GM19043 (cell line): Measurements from ENCODE around the gene GPT2.
A peak's percentile ranks its signal among the peaks of the same experiment; 100 is the strongest.
"Not testable (repeated sequence)": the region's sequence is repeated elsewhere in the genome, so short reads cannot be mapped to it uniquely, and the experiment has no call there.

Experiments used
- ATAC-seq: cut with Tn5 transposase; IDR thresholded peaks from one replicate; pipeline ENCODE4 v1.9.1; 2021; ENCODE audit warnings: low read depth; ENCODE audit not compliant: unreplicated experiment

The GPT2 gene

GRCh38 chr16:46862555-46863447 is 21.4 kb upstream of the GPT2 start:
- ATAC-seq, result no peak

- ATAC-seq, result no peak
These were observed 17.9 kb upstream of the GPT2 start for GRCh38 chr16:46866286-46866685.

DNA sequence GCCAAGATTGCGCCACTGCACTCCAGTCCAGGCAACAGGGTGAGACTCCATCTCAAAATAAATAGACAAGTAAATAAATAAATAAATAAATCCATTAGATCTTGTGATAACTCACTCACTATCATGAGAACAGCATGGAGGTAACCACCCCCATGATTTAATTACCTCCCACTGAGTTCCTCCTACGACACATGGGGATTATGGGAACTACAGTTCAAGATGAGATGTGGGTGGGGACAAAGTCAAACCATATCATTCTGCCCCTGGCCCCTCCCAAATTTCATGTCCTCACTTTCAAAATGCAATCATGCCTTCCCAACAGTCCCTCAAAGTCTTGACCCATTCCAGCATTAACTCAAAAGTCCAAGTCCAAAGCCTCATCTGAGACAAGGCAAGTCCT is 16.7 kb upstream of the GPT2 start:
- not testable (repeated sequence) for ATAC-seq

- ATAC-seq, result not testable (repeated sequence)
These were observed 15.3 kb upstream of the GPT2 start for GRCh38 chr16:46868891-46869290.

DNA sequence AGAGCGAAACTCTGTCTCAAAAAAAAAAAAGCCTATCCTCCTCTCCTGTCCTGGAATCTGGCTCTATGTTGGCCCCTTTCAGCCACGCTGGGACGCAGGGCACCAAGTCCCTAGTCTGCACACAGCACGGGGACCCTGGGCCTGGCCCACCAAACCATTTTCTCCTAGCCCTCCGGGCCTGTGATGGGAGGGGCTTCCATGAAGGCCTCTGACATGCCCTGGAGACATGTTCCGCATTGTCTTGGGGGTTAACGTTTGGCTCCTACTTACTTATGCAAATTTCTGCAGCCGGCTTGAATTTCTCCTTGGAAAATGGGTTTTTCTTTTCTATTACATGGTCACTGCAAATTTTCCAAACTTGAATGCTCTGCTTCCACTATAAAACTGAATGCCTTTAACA is 12.6 kb upstream of the GPT2 start:
- ATAC-seq, result no peak

- ATAC-seq, result no peak
These were observed 11.0 kb upstream of the GPT2 start for GRCh38 chr16:46873201-46873600.

GRCh38 chr16:46875243-46875642 is 8.9 kb upstream of the GPT2 start:
- ATAC-seq, result no peak

- no peak for ATAC-seq
These were observed 1.7 kb upstream of the GPT2 start for GRCh38 chr16:46882304-46882939.

DNA sequence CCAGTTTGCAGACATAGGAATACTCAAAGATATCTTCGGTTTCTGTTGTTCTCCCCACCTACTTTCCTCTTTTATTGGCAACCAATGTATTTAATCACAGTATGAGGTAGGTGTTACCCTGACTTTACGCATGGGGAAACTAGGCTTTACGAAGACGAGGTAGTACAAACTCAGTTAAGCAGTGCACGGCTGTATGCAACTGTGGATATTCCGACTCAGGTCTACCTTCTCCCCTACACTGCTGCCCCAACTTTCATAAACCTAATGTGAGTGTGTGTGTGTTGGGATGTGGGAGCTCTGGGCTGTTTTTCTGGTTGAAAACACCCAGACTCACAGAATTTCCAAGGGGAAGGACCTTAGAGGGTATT is 1.2 kb upstream of the GPT2 start:
- ATAC-seq, result no peak

DNA sequence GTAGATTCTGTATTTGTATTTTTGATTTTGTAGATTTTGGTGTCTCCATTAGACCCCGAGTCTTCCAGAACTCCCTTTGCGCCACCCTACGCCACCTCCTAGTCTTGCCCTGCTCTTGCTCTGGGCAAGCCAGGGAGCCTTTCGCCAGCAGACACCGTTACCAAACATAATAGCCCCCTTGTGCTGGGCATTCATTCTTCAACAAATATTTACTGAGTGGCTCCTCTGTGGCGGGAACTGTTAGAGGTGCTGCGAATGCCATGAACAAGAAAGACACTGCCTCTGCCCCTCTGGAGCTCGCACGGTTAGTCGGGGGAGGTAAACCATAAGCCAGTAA is 841 bp upstream of the GPT2 start:
- ATAC-seq, result no peak

DNA sequence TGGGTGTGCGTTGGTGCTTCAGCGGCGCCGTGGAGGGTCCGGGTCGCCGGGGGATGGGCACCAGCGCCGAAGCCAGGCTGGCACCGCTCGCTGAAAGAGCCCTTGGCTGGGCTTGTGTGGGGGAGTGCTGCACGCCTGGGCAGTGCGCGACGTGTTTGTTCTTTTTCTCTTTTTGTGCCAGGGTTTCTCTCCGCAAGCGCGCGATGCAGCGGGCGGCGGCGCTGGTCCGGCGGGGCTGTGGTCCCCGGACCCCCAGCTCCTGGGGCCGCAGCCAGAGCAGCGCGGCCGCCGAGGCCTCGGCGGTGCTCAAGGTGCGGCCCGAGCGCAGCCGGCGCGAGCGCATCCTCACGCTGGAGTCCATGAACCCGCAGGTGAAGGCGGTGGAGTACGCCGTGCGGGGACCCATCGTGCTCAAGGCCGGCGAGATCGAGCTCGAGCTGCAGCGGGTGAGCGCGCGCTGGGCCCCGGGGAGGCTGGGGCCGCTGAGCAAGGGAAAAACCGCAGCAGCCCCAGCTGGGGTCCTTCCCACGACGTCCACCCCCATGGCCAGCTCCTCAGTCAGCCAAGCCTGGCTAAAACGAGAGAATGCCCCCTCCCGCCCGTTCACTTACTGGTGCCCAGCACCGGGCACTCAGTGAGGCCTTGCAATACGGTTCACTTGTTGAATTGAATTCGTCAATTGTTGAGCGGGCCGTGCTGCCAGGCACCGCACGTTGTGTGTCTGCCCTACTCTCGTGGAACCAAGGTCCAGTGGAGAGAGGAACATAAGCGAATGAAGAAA is 541 bp downstream of the GPT2 start:
- no peak for ATAC-seq

DNA sequence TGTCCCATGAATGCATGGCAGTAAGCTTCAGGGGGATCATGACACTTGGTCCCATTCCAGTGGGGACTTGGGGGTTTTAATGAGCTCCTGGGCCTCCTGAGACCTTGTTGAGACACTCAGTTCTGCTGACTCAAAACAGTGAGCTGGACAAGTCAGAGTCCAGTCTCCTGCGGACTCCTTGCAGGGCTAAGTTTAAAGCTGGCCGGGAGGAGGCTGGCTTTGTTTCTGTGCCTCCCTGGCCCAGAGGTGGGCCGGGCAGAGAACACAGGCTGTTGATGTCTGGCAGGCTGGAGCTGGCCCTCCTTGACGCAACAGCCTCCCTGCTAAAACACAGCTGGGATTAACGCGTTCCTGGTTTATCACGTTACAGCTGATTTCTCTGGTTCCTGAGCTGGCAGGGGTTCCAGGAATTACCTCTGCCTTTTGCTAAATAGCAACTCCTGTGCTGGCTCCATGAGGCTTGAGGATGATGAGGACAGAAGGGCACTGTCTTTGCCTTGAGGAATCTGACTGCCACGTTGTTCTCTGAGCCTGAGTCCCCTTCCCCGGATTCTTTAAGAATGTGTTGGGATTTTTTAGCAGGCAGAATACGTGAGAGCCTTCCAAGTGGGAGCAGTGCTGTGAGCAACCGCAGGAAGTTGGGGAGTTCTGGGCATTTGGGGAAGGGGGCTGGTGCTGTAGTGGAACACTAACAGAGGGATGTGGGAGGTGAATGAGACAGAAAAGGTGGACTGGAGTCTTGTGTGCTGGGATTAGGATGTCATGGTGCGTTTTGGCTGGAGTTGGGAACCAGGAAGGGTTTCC is 2.0 kb downstream of the GPT2 start:
- no peak for ATAC-seq

- ATAC-seq, result no peak
These were observed 2.8 kb downstream of the GPT2 start for GRCh38 chr16:46886764-46887523.

- no peak for ATAC-seq
These were observed 3.3 kb downstream of the GPT2 start for GRCh38 chr16:46887524-46887854.

DNA sequence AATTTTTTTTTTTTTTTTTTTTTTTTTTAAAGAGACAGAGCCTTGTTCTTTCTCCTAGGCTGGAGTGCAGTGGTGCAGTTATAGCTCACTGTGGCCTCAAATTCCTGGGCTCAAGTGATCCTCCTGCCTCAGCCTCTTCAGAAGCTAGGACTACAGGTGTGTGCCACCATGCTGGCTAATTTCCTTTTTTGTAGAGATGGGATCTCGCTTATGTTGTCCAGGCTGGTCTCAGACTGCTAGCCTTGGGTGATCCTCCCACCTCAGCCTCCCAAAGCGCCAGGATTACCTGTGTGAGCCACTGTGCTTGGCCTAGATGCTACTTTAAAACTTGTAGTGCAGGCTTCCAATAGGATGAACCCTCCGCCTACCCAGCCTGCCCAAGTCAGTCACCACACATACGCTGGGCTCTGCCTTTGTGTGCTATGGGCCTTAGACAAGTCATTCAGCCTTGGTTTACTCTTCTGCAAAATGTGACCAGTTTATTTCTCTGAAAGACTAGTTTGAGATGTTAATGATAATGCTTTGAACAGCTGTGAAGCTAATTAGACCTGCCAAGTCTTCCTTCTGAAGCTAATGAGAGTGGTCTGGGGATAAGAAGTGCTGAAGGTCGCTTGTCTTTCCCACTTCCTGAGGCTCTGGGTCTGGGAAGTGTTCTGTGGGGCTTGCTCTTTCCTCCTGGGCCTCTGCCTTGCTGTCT is 5.2 kb downstream of the GPT2 start:
- ATAC-seq, result no peak

DNA sequence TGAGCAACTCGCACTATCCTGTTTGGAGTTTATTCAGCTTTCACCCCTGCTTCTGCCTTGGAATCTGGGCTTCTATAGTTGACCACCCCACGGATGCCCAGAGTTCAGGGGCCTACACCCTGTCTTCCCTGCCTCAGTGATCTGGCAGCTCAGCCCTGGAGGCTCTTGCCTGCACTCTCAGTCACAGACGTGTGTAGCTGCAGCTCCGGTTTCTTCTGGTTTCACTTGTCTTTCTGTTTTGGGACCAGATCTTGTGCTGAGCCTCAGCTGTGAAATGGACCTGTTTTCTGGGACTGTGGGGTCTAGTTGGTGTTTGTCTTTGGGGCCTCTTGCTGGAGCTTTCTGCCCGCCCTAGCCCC is 5.8 kb downstream of the GPT2 start:
- peak; percentile 64 for ATAC-seq

GRCh38 chr16:46891910-46892309 is 7.7 kb downstream of the GPT2 start:
- ATAC-seq, result no peak

DNA sequence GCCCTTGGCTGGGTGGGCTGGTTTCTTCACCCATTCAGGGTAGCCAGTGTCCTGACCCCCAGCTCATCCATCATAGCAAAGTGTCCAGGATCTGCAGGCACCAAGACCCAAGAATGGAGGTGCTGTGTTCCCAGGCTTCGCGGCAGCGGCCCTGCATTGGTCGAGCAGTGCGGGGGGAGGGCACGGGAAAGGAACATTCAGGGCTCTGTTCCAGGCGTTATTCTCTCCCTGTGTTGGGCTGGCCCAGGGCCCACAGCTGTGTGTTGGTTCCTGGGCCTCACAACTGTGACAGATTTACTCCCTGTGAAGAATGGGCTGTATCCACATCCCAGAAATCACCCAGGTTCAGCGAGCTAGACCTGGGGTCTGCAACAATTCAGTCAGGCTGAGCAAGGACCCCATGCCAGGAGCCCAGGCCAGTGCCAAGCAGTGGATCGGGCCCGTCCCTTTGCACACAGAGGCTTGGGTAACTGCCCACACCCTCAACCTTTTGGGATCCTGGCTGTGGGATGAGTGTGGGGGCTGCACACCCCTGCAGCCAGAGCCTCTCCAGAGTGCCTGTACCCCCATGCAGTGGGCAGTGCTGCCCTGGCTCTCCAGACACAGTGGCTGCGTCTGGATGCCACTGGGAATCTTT is 10.0 kb downstream of the GPT2 start:
- ATAC-seq, result no peak
